GM12878 (cell line): Measurements from ENCODE around the gene RNF112. TPM values are rescaled to one million over a fixed set of nuclear protein-coding genes. Genes with fewer than 3 reads are reported as not detected.
A peak's percentile ranks its signal among the peaks of the same experiment; 100 is the strongest.

Source experiments
- ATF2 ChIP-seq: IDR thresholded peaks from 2 replicates; pipeline ENCODE4 v1.6.1; 2012; ENCODE audit warnings: low read length, inconsistent platforms
- ATF3 ChIP-seq: IDR thresholded peaks from 2 replicates; pipeline ENCODE4 v1.6.1; 2011; ENCODE audit warnings: low read depth, mild to moderate bottlenecking, low read length, moderate library complexity, borderline replicate concordance; ENCODE audit errors: extremely low read depth
- ATF7 ChIP-seq: fragments of 450-650 bp; IDR thresholded peaks from 2 replicates; pipeline ENCODE4 v1.6.1; 2016; ENCODE audit warnings: low read depth, mild to moderate bottlenecking
- BHLHE40 ChIP-seq, 2 experiments: fragments of 450-650 bp in 1 of 2; IDR thresholded peaks; 2 replicates each; pipeline ENCODE4 v1.6.1; 2011 to 2017; ENCODE audit warnings: low read depth in 2 of 2, borderline replicate concordance in 1 of 2, improper control_type of control experiment in 1 of 2, low read length in 1 of 2, mild to moderate bottlenecking in 1 of 2
- DPF2 ChIP-seq: fragments of 450-650 bp; IDR thresholded peaks from 2 replicates; pipeline ENCODE4 v1.6.1; 2017; ENCODE audit warnings: mild to moderate bottlenecking
- HDAC2 ChIP-seq: fragments of 200-600 bp; sonication (generic); IDR thresholded peaks from 2 replicates; pipeline ENCODE4 v1.6.1; 2017
- KDM1A ChIP-seq: fragments of 200-600 bp; sonication (generic); IDR thresholded peaks from 2 replicates; pipeline ENCODE4 v1.6.1; 2016; ENCODE audit warnings: borderline replicate concordance
- MYC ChIP-seq: IDR thresholded peaks from 2 replicates; pipeline ENCODE4 v1.6.1; 2011; ENCODE audit warnings: mild to moderate bottlenecking, low read length, moderate library complexity, inconsistent platforms; ENCODE audit not compliant: insufficient read depth, insufficient replicate concordance, insufficient read length, severe bottlenecking
- RAD51 ChIP-seq: fragments of 450-650 bp; IDR thresholded peaks from 2 replicates; pipeline ENCODE4 v1.6.1; 2016; ENCODE audit warnings: moderate library complexity, mild to moderate bottlenecking, inconsistent platforms
- SKIL ChIP-seq: fragments of 450-650 bp; IDR thresholded peaks from 2 replicates; pipeline ENCODE4 v1.6.1; 2017; ENCODE audit warnings: mild to moderate bottlenecking, low read depth, inconsistent platforms; ENCODE audit not compliant: poor library complexity, severe bottlenecking
- SUZ12 ChIP-seq: fragments of 200-600 bp; sonication (generic); IDR thresholded peaks from one replicate; pipeline ENCODE4 v1.6.1; 2018; ENCODE audit warnings: antibody characterized with exemption, mild to moderate bottlenecking; ENCODE audit not compliant: unreplicated experiment
- TCF7 ChIP-seq: IDR thresholded peaks from 2 replicates; pipeline ENCODE4 v1.6.1; 2014; ENCODE audit warnings: antibody characterized with exemption, borderline replicate concordance
- USF2 ChIP-seq: IDR thresholded peaks from 2 replicates; pipeline ENCODE4 v1.6.1; 2011; ENCODE audit warnings: low read depth, low read length, improper control_type of control experiment, borderline replicate concordance
- ZBED1 ChIP-seq: IDR thresholded peaks from 2 replicates; pipeline ENCODE4 v1.6.1; 2016; ENCODE audit warnings: borderline replicate concordance
- ZBTB4 ChIP-seq: fragments of 450-650 bp; formaldehyde crosslinking; IDR thresholded peaks from 2 replicates; pipeline ENCODE4 v1.4.0; 2022; ENCODE audit warnings: mild to moderate bottlenecking, moderate library complexity
- ZNF687 ChIP-seq: fragments of 450-650 bp; IDR thresholded peaks from 2 replicates; pipeline ENCODE4 v1.6.1; 2017; ENCODE audit warnings: mild to moderate bottlenecking, moderate library complexity
- polyA plus RNA-seq, 11 experiments: library from polyadenylated mRNA; depleted of rRNA in 4 of 11; unstranded in 6 of 11; stranded (reverse) in 5 of 11; fragments of >200 nt; fragmentation: Nextera tagmentation in 4 of 11; fragmentation: Illumina TruSeq in 1 of 11; extraction: Ambion mirVana in 4 of 11; extraction: Trizol in 1 of 11; gene quantifications; 1 replicate in 1 of 11; 2 replicates in 10 of 11; pipeline versions ENCODE4 v1.2.1 to v1.2.3, GENCODE V29; 2011 to 2016; ENCODE audit warnings: inconsistent platforms in 2 of 11, missing spikeins in 2 of 11, low read depth in 1 of 11
- total RNA-seq, 4 experiments: library from RNA; depleted of rRNA in 3 of 4; stranded (reverse); fragments of >200 nt in 3 of 4; fragmentation: Illumina TruSeq in 1 of 4; extraction: Trizol in 1 of 4; gene quantifications; 2 replicates each; pipeline versions ENCODE4 v1.2.1 to v1.2.3, GENCODE V29; 2013 to 2021

RNF112 gene
- total and polyA plus RNA-seq, 10 of the 15 experiments (the other 5 are each of a cell fraction or from before 2014, with no cell fraction given): not detected

- TF ChIP-seq ZBTB4 (CRISPR knock-in tag): no peak
- TF ChIP-seq DPF2: no peak
- TF ChIP-seq MYC: no peak
- TF ChIP-seq SUZ12: no peak
- TF ChIP-seq ZBED1: no peak
- TF ChIP-seq ATF3: no peak
- no peak for TF ChIP-seq ATF7
- TF ChIP-seq ZNF687: no peak
- TF ChIP-seq HDAC2: no peak
- no peak for TF ChIP-seq ATF2
- no peak for TF ChIP-seq TCF7
- peak; percentile 76 for TF ChIP-seq RAD51
- TF ChIP-seq USF2: peak; percentile 15; the same call in 1 of the 2 replicates
- no peak for TF ChIP-seq KDM1A
- no peak for TF ChIP-seq SKIL
- peak in 1 of 2 experiments; percentile 14; a peak in 1 of 4 replicates for TF ChIP-seq BHLHE40 (IDR thresholded peaks at IDR 0.05; ENCODE audit: borderline replicate concordance in 1 of 2, low read depth in 2 of 2, low read length in 1 of 2)
These were observed 13.4 kb upstream of the RNF112 start (continued) for GRCh38 chr17:19397556-19398041.
